HEK293T (cell line): ENCODE data around the gene ME3.

Experiments used
- BHLHE40 ChIP-seq: fragments of 450-650 bp; IDR thresholded peaks from 2 replicates; pipeline ENCODE4 v1.6.1; 2016; ENCODE audit warnings: mild to moderate bottlenecking, moderate library complexity, borderline replicate concordance
- ELF4 ChIP-seq: fragments of 450-650 bp; IDR thresholded peaks from 2 replicates; pipeline ENCODE4 v1.6.1; 2017; ENCODE audit warnings: antibody characterized with exemption
- FOXA1 ChIP-seq: fragments of 450-650 bp; IDR thresholded peaks from 2 replicates; pipeline ENCODE4 v1.6.1; 2016; ENCODE audit warnings: mild to moderate bottlenecking
- FOXK2 ChIP-seq: fragments of 450-650 bp; IDR thresholded peaks from 2 replicates; pipeline ENCODE4 v1.6.1; 2016; ENCODE audit warnings: mild to moderate bottlenecking
- FOXM1 ChIP-seq: fragments of 450-650 bp; IDR thresholded peaks from 2 replicates; pipeline ENCODE4 v1.6.1; 2017; ENCODE audit warnings: mild to moderate bottlenecking, borderline replicate concordance
- LEF1 ChIP-seq: fragments of 450-650 bp; IDR thresholded peaks from 2 replicates; pipeline ENCODE4 v1.6.1; 2017; ENCODE audit warnings: mild to moderate bottlenecking, borderline replicate concordance
- NFRKB ChIP-seq: fragments of 450-650 bp; IDR thresholded peaks from 2 replicates; pipeline ENCODE4 v1.6.1; 2016; ENCODE audit warnings: mild to moderate bottlenecking, moderate library complexity
- PKNOX1 ChIP-seq: fragments of 450-650 bp; IDR thresholded peaks from 2 replicates; pipeline ENCODE4 v1.6.1; 2016
- SP1 ChIP-seq: fragments of 450-650 bp; IDR thresholded peaks from 2 replicates; pipeline ENCODE4 v1.6.1; 2017
- TARDBP ChIP-seq: fragments of 450-650 bp; IDR thresholded peaks from 2 replicates; pipeline ENCODE4 v1.6.1; 2016
- ZNF384 ChIP-seq: fragments of 450-650 bp; IDR thresholded peaks from 2 replicates; pipeline ENCODE4 v1.6.1; 2016

GRCh38 chr11:86395061-86395551, 277.3 kb downstream of the ME3 start:
- no peak for TF ChIP-seq NFRKB
- TF ChIP-seq ELF4, result no peak
- TF ChIP-seq FOXK2, result no peak
- TF ChIP-seq SP1, result no peak
- no peak for TF ChIP-seq FOXA1
- TF ChIP-seq PKNOX1, result no peak
- no peak for TF ChIP-seq FOXM1
- no peak for TF ChIP-seq ZNF384
- no peak for TF ChIP-seq BHLHE40
- TF ChIP-seq TARDBP, result no peak
- TF ChIP-seq LEF1, result no peak
